ENCODE measurements around the gene NEURL1. TPM values are rescaled to one million over a fixed set of nuclear protein-coding genes. Genes with fewer than 3 reads are reported as not detected.

Gene NEURL1
- total RNA-seq, 1 experiment from 2014 or later: 0.95 TPM

DNA sequence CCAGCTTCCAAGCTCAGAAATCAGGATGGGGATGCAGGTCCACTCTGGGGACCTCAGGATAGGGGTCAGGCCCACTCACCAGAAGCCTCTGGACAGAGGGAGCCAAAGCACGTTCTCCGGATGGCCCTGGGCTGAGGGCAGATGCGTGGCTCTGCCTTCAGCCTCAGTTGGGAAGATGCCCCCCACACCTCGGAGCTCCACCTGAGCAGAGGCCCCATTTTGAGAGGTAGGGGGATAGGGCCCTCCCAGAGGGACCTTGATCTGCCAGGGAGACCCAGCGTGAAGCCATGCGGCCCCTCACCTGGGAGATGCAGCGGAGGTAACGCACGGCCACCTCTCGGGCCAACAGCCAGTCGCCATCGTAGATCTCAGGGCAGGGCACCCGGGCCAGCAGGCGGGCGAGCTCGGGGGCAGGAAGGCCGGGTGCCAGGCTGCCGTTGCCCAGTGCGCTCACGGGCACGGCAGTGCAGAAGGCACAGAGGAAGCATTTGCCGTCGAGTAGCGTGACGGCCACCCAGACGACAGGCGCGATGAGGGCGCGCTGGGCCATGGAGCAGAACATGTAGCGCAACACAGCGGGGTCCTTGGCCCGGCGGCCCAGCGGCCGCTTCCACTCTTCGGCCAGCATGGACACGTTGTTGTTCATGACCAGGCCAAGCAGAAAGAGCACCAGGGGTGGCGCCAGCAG, 35.5 kb upstream of the NEURL1 start:
- DNase-seq (ENCODE audit: low spot score): no peak
- in situ Hi-C loops (cut with HindIII; ENCODE audit: low sequenced_read_pairs): no loop called here

DNA sequence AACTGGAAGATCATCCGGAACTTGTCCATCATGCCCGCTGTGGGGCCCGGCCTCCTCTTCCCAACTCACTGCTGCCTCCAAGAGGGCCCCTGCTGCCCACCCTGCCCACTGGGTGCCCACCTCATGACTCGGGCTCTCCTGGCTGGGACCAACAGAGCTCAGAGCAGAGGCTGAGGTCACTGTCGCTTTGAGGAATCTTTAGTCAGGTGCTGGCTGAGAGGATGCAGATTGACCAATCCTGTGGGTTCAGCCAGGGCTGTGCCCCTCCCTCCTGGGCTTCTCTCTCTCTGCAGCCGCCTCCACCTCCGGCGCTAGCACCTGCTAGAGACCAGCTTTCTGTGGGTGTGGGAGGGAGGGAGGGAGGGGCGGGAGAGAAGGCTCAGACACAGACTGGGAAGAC, 34.8 kb upstream of the NEURL1 start, which contains the start of gene CALHM1:
Gene CALHM1 (minus strand): TSS at position 181 of the 400 bp plus-strand sequence. CDS start 149 bp downstream, at position 32.
- in situ Hi-C loops (cut with HindIII; ENCODE audit: low sequenced_read_pairs): no loop called here
- DNase-seq (ENCODE audit: low spot score): peak; percentile 84

DNA sequence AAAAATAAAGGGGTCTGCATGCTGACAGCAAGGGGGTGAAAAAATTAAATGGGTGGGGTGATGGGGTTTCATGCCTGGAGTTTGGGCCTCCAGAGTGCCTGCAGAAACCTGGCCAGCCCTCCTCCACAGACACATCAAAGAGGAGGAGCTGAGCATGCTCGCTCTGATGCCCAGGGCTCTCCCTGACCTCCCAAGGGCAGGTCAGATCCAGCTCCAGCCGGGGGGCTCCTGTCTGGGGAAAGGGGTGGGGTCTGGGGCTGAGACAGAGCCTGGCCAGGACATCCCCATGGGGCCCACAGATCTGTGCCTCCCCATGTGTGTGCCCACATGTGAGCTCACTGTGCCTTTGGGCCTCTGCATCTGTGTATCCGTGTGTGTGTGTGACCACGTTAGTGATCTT, 33.9 kb upstream of the NEURL1 start:
- DNase-seq (ENCODE audit: low spot score): no peak
- in situ Hi-C loops (cut with HindIII; ENCODE audit: low sequenced_read_pairs): no loop called here

DNA sequence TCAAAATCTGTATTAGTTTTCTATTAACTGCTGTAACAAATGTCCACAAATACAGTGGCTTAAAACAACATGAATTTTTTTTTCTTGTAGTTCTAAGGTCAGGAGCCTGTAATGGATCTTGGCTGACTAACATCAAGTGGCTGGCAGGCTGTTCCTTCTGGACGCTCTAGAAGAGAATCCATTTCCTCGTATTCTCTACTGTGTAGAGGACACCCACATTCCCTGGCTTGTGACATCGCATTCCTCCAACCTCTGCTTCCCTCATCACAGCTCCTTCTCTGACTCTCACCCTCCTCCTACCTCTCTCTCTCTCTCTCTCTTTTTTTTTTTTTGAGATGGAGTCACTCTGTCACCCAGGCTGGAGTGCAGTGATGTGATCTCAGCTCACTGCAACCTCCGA, 30.0 kb upstream of the NEURL1 start:
- in situ Hi-C loops (cut with HindIII; ENCODE audit: low sequenced_read_pairs): no loop called here
- no peak for DNase-seq (ENCODE audit: low spot score)

DNA sequence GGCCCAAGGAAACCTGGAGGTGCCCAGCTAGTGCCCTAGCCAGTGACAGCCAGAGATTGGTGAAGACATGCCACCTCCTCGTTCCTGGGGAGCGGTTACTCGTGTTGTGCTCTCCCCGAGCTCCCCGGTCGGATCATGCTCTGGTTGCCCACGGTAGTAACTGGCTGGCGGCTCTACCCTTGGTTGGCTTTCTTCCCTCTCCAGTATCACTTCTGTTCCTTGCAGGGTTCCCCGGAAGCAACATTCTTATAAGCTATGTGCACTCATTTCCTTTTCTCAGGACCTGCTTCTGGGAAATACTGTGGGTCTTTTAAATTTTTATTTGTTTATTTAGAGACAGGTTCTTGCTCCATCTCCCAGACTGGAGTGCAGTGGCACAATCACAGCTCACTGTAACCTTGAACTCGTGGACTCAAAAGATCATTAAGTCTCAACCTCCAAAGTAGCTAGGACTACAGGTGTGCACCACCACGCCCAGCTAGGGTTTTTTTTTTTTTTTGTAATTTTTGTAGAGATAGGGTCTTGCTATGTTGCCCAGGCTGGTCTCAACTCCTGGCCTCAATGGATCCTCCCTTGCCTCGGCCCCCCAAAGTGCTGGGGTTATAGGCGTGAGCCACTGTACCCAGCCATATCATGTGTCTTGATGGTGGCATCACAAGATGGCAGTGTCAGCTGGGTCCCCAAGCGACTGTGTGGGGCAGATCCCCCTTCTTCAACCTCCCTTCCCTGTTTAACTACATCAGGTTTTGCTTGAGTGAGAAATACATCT, 27.9 kb upstream of the NEURL1 start:
- in situ Hi-C loops (cut with HindIII; ENCODE audit: low sequenced_read_pairs): no loop called here
- no peak for DNase-seq (ENCODE audit: low spot score)

DNA sequence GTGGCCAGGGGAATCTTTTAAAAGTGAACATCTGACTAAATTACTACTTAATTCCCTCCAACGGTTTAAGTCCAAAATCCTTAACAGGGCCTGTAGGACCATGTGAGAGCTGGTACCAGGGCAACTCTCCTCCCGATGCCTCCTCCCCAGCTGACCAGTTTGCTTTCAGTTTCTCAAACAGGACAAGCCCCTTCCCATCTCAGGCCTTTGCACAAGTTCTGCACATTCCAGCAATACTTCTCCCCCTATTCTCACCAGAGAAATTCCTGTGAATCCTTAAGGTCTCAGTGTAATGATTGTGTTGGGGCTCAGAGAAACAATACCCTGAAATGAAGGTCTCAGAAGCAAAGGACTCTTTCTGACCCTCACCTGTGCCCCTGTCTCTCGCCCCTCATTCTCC, 26.8 kb upstream of the NEURL1 start:
- DNase-seq (ENCODE audit: low spot score): no peak
- in situ Hi-C loops (cut with HindIII; ENCODE audit: low sequenced_read_pairs): no loop called here

DNA sequence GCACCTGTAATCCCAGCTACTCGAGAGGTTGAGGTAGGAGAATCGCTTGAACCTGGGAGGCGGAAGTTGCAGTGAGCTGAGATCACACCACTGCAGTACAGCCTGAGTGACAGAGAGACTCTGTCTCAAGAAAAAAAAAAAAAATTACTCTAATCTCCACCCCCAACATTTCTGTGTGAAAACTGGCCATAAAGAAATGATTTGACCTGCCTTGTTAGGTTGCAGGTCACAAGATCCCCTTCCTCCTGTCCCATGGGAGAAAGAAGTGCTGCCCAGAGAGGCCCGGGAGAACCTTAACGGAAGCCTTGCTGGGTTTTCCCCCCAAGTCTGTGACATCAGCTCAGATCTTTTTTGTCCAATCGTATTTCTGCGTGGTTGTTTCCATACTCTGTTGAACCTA, 26.1 kb upstream of the NEURL1 start:
- in situ Hi-C loops (cut with HindIII; ENCODE audit: low sequenced_read_pairs): no loop called here
- no peak for DNase-seq (ENCODE audit: low spot score)

DNA sequence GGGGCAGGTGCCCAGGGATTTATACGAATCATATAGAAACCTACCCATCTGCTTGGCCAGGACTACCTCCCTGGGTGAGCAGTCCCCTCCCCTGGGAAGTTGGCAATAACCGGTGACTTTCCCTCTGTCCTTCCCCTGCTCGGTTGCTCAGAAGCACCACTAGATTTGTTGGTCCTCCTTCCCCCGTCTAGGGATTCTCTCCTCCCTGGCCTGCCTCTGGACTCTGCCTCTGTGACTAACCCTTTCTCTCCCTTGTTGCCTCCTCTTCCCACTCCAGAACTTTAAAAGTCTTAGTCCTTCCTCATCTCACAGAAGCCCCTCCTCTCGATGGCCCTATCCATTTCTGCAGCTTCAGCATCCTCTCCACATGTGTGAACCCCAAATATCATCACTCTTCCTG, 24.3 kb upstream of the NEURL1 start:
- in situ Hi-C loops (cut with HindIII; ENCODE audit: low sequenced_read_pairs): no loop called here
- DNase-seq (ENCODE audit: low spot score): no peak

DNA sequence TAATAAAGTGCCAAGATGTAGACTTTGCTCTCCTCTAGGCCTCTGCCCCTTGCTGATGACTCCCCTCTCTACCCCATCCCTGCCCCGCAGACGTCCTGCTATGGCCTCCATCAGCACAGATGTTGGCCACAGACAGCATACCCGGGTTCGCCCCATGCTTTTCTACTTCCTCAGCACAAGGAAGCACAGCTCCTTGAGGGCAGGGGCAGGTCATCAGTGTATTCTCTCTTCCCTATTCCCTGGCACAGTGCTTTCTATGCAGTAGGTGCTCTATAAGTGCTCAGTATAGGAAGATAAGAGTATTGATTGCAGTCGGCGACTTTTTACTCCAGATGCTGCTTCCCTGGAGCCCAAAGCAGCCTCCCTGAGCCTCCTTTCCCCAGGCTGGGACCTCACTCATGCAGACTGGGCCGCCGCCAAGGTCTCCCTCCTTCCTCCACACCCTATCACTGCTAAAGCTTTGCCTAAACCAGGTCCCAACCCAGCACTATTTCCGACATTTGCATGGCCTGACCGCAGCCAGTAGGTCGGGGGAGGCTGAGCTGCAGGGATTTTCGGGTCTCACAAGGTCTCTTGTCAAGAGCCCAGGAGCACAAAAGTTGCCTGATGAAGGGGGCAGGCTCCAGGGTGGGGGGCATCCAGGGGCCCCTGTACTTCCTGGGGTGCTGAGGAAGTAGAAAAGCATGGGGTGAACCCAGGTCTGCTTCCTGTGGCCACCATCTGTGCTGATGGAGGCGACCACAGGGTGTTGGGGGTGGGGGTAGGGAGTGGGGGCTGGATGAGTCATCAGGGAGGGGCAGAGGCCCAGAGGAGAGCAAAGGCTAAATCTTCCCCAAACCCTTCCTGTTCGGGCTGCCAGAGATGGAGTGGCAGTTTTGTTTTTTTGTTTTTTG, 22.5 kb upstream of the NEURL1 start:
- in situ Hi-C loops (cut with HindIII; ENCODE audit: low sequenced_read_pairs): no loop called here
- DNase-seq (ENCODE audit: low spot score): no peak

DNA sequence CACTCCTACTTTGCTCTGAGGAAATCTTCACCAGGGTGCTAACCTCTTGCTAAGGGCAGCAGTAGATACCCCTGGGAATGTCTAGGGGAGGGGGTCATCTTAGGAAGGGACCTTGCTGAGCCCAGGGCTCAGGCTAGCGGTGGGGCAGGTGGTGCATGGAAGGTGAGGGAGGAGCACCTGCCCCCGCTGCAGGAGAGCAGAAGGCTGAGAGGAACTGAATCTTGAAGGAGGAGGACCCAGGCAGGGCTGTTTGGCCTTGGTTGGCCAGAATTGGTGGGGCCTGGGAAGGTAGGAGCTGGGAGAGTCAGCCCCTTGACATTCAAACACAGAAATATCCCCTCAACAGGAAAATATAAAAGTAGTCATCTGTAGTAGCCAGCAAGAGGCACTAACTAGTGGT, 21.5 kb upstream of the NEURL1 start:
- in situ Hi-C loops (cut with HindIII; ENCODE audit: low sequenced_read_pairs): no loop called here
- DNase-seq (ENCODE audit: low spot score): no peak

DNA sequence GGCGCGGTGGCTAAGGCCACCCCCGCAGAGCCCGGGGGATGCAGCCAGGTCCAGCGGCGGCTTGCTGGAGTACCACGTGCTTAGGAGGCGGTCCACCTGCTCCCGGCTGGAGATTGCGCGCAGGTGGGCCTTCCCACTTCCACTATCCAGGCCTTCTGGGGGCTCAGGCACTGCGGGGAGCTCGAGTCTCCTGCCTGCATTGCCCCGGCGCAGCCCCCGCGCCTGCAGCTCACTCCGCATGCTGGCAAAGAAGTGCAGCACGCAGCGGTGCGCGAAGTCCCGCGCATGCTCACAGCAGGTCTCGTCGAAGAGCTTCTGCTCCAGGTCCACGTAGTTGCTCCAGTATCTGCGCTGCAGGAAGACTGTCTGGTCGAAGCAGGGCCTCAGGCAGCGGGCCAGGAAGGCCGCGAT, 20.2 kb upstream of the NEURL1 start:
- in situ Hi-C loops (cut with HindIII; ENCODE audit: low sequenced_read_pairs): no loop called here
- DNase-seq (ENCODE audit: low spot score): peak; percentile 34

DNA sequence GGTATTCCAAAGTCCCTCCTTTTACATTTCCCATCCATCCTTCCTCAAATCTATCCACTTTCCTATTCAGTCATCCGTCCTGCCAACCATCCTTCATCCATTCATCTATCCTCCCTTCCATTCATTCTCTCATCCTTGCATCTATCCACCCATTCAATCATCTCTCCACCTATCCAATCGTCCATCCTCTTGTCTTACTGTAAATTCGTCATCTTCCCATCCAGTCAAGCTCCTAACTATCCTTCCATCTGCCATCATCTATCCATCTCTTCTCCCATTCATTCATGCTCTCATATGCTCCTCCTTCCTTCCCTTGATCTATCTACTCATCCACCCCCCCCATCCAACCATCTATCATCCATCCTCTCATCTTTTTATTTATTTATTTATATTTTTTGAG, 19.4 kb upstream of the NEURL1 start:
- in situ Hi-C loops (cut with HindIII; ENCODE audit: low sequenced_read_pairs): no loop called here
- no peak for DNase-seq (ENCODE audit: low spot score)

DNA sequence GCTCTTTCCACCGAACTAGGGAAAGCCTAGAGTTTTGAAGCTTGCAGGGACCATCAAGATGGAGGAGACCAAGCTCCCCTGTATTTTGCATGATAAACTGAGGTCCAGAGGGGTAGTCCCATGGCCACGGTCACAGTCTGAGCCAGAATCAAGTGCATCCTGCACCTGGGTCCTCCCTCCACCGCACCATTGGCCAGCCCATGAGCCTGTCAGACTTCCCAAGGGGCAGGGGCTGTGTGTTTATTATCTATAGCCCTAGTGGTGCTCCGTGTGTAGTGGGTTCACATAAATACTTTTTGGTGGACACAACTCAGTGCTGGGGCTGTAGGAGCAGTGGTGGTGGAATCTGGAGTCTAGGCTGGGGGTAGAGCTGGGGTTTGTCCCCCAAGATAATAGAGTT, 18.1 kb upstream of the NEURL1 start:
- in situ Hi-C loops (cut with HindIII; ENCODE audit: low sequenced_read_pairs): no loop called here
- DNase-seq (ENCODE audit: low spot score): no peak

DNA sequence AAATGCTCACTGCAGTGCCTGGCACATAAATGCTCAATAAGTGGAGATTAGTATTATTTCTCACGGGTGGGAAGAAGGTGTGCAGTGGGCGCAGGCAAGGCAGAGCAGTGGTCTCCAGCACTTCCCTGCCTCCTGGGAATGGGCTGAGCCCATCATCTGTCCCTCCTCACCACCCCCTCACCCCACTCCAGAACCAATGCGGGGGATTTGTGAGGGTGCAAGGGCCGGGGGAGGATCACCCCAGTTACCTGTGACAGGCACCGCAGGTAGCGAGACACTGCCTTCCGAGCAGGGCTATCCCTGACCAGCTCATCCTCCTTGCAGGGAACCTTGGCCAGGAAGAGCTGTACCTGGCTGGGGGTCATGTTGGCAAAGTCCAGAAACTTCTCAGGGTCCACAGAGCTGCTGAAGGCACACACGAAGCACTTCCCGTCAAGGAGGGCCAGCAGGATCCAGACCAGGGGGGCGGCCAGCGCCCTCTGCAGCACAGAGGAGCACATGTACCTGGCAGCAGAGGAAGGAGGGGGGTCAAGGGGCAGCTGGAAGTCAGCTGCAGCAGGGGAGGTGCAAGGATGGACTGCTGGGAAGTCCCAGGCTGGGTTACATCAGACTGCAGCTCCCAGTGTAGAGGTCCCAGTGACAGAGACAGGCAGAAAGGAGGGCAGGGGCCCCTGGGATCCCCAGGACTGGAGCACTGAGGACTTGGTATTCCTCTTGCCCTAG, 17.3 kb upstream of the NEURL1 start:
- in situ Hi-C loops (cut with HindIII; ENCODE audit: low sequenced_read_pairs): no loop called here
- DNase-seq (ENCODE audit: low spot score): no peak

DNA sequence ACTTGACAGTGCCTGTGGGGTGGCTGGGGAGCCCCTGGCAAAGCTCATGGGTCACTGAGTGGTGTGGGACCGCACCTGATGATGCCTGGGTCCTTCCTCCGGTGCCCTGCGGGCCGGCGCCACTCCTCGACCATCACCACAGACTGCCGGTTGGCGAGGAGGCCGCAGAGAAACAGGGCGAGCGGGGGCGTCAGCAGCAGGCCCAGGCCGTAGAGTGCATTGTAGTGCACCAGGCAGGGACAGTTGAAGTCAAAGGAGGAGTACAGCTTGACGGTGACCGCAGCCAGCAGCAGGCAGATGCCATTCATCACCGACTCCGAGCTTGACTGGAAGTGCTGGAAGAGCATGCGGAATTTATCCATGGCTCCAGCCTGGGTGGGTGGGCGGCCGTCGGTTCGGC, 14.8 kb upstream of the NEURL1 start:
- in situ Hi-C loops (cut with HindIII; ENCODE audit: low sequenced_read_pairs): no loop called here
- DNase-seq (ENCODE audit: low spot score): no peak

DNA sequence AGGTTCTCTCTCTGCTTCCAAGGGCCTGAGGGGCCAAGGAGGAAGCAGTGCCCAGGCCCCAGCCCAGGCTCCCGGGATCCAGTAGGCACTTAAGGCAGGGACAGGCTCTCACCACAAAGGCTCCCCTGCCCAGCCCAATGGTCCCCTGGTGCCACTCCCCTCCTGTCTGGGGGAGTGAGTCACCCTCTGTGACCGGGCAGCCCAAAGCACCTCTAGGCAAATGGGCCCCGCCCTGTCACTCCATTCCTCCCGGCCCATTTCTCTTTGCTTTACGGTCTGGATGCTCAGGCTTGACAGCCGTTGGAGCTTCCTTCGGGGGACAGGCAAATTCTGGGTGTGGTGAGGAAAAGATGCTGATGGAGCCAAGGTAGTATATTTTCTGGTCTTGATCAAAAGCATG, 14.4 kb upstream of the NEURL1 start, which contains the start of gene CALHM3:
Gene CALHM3 (minus strand): TSS at position 106 of the 400 bp plus-strand sequence. CDS start 208 bp downstream, outside the sequence.
- in situ Hi-C loops (cut with HindIII; ENCODE audit: low sequenced_read_pairs): no loop called here
- no peak for DNase-seq (ENCODE audit: low spot score)

DNA sequence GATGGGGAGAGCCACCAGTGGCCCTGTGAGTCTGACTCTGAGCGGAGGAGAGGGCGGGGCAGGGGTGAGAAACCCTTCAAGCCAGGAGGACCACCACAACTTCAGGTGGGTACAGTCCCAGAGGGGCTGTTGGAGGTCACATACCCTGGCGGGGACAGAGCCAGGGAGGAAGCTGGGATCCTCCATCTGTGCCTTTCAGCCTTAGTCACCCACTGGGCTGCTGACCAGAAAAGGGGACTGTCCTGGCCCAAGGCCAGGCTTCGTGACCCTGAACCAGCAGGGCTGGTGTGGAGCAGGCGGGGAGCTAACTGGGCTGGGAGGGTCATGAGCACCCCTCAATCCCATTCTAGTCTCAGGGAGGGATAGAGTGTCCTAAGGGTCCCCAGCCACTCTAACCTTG, 13.0 kb upstream of the NEURL1 start:
- DNase-seq (ENCODE audit: low spot score): no peak
- in situ Hi-C loops (cut with HindIII; ENCODE audit: low sequenced_read_pairs): no loop called here

DNA sequence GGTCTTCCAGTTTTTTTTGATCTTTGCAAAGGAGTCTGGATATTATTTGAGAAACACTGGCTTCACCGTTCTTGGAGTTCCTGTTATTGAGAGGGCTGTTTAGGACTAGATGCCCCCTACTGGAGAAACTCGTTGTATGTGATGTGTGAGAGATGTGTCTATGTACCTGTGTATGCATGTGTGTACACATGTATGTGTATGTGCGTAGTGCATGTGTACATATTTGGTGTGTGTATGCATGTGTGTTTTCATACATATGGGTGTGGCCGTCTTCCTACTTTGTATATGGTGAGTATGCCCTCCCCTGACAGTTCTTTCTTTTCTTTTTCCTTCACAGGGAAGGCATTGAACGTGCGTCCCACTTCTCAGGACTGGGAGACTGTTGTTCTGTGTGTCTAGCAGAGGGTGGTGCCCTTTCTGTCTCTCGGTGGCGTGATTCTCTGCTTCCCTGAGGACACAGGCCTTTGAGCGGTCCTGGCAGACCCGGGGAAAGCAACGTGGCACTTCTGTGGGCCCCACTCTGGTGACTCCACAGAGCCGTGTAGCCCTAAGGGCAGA, 11.5 kb upstream of the NEURL1 start:
- DNase-seq (ENCODE audit: low spot score): peak; percentile 72
- in situ Hi-C loops (cut with HindIII; ENCODE audit: low sequenced_read_pairs): no loop called here

All from G401 (cell line).